GM12878 (cell line): Measurements from ENCODE around the gene HMX2. TPM values are rescaled to one million over a fixed set of nuclear protein-coding genes. Genes with fewer than 3 reads are reported as not detected.
A peak's percentile ranks its signal among the peaks of the same experiment; 100 is the strongest.

Experiments
- ATF3 ChIP-seq: IDR thresholded peaks from 2 replicates; pipeline ENCODE4 v1.6.1; 2011; ENCODE audit warnings: low read depth, mild to moderate bottlenecking, low read length, moderate library complexity, borderline replicate concordance; ENCODE audit errors: extremely low read depth
- BHLHE40 ChIP-seq, 2 experiments: fragments of 450-650 bp in 1 of 2; IDR thresholded peaks; 2 replicates each; pipeline ENCODE4 v1.6.1; 2011 to 2017; ENCODE audit warnings: low read depth in 2 of 2, borderline replicate concordance in 1 of 2, improper control_type of control experiment in 1 of 2, low read length in 1 of 2, mild to moderate bottlenecking in 1 of 2
- E2F4 ChIP-seq: IDR thresholded peaks from 2 replicates; pipeline ENCODE4 v1.6.1; 2012; ENCODE audit warnings: low read depth, low read length, improper control_type of control experiment
- EED ChIP-seq: sonication (generic); IDR thresholded peaks from 2 replicates; pipeline ENCODE4 v1.6.1; 2016; ENCODE audit warnings: antibody characterized with exemption, low read depth
- HCFC1 ChIP-seq: fragments of 150-350 bp; IDR thresholded peaks from 2 replicates; pipeline ENCODE4 v1.6.1; 2014; ENCODE audit warnings: low read length
- HDAC2 ChIP-seq: fragments of 200-600 bp; sonication (generic); IDR thresholded peaks from 2 replicates; pipeline ENCODE4 v1.6.1; 2017
- IRF3 ChIP-seq: fragments of 450-650 bp; IDR thresholded peaks from 2 replicates; pipeline ENCODE4 v1.6.1; 2014; ENCODE audit warnings: mild to moderate bottlenecking
- KDM1A ChIP-seq: fragments of 200-600 bp; sonication (generic); IDR thresholded peaks from 2 replicates; pipeline ENCODE4 v1.6.1; 2016; ENCODE audit warnings: borderline replicate concordance
- LARP7 ChIP-seq: fragments of 450-650 bp; IDR thresholded peaks from 2 replicates; pipeline ENCODE4 v1.6.1; 2017; ENCODE audit warnings: mild to moderate bottlenecking
- NKRF ChIP-seq: fragments of 450-650 bp; conservative IDR thresholded peaks from 2 replicates; pipeline ENCODE4 v1.6.1; 2017; ENCODE audit warnings: mild to moderate bottlenecking, moderate library complexity
- PAX8 ChIP-seq: fragments of 450-650 bp; IDR thresholded peaks from 2 replicates; pipeline ENCODE4 v1.6.1; 2017; ENCODE audit warnings: mild to moderate bottlenecking, moderate library complexity
- PBX3 ChIP-seq: IDR thresholded peaks from 2 replicates; pipeline ENCODE4 v1.6.1; 2011; ENCODE audit warnings: mild to moderate bottlenecking, low read depth, low read length, moderate library complexity; ENCODE audit not compliant: insufficient replicate concordance
- YY1 ChIP-seq: IDR thresholded peaks from 2 replicates; pipeline ENCODE4 v1.6.1; 2011; ENCODE audit warnings: low read depth, mild to moderate bottlenecking, low read length
- ZBTB33 ChIP-seq: fragments of 450-650 bp; IDR thresholded peaks from 2 replicates; pipeline ENCODE4 v1.6.1; 2017; ENCODE audit warnings: mild to moderate bottlenecking
- ZBTB40 ChIP-seq: fragments of 450-650 bp; IDR thresholded peaks from 2 replicates; pipeline ENCODE4 v1.6.1; 2016; ENCODE audit warnings: mild to moderate bottlenecking, moderate library complexity, borderline replicate concordance
- ZNF384 ChIP-seq: IDR thresholded peaks from 2 replicates; pipeline ENCODE4 v1.6.1; 2012; ENCODE audit warnings: low read depth, mild to moderate bottlenecking, low read length, improper control_type of control experiment, borderline replicate concordance
- polyA plus RNA-seq, 11 experiments: library from polyadenylated mRNA; depleted of rRNA in 4 of 11; unstranded in 6 of 11; stranded (reverse) in 5 of 11; fragments of >200 nt; fragmentation: Nextera tagmentation in 4 of 11; fragmentation: Illumina TruSeq in 1 of 11; extraction: Ambion mirVana in 4 of 11; extraction: Trizol in 1 of 11; gene quantifications; 1 replicate in 1 of 11; 2 replicates in 10 of 11; pipeline versions ENCODE4 v1.2.1 to v1.2.3, GENCODE V29; 2011 to 2016; ENCODE audit warnings: inconsistent platforms in 2 of 11, missing spikeins in 2 of 11, low read depth in 1 of 11
- total RNA-seq, 4 experiments: library from RNA; depleted of rRNA in 3 of 4; stranded (reverse); fragments of >200 nt in 3 of 4; fragmentation: Illumina TruSeq in 1 of 4; extraction: Trizol in 1 of 4; gene quantifications; 2 replicates each; pipeline versions ENCODE4 v1.2.1 to v1.2.3, GENCODE V29; 2013 to 2021

The HMX2 gene
- total and polyA plus RNA-seq, 10 of the 15 experiments (the other 5 are each of a cell fraction or from before 2014, with no cell fraction given), result 1.4 to 31.3 (median 16.8) TPM; not detected in 1

GRCh38 chr10:123154092-123154710 is 6.3 kb downstream of the HMX2 start, which contains the start of gene BUB3 (continued):
- TF ChIP-seq PBX3 (peak; percentile 96), NKRF (peak; percentile 74), LARP7 (no peak; the same call in 1 of the 2 replicates), EED (no peak), ATF3 (peak; percentile 83; the same call in 1 of the 2 replicates), ZNF384 (no peak), KDM1A (no peak), YY1 (peak; percentile 81), HDAC2 (no peak), ZBTB33 (no peak), IRF3 (peak; percentile 81), PAX8 (no peak), HCFC1 (peak; percentile 99), ZBTB40 (peak; percentile 96), E2F4 (0 out of 2 replicates have a peak, but pooled peaks have one; percentile 5), BHLHE40 (IDR thresholded peaks at IDR 0.05; ENCODE audit: borderline replicate concordance in 1 of 2, low read depth in 2 of 2, low read length in 1 of 2) (peak; percentile 51 to 72; a peak in 3 of 4 replicates)
